Mesodermal cell (in vitro differentiated cells): ENCODE measurements around the gene GALNT14.

Experiments
- H3K27ac ChIP-seq: 2 replicates; pipeline ENCODE4 v1.7.0; 2013; ENCODE audit warnings: mild to moderate bottlenecking, low read depth, low read length, moderate library complexity; ENCODE audit not compliant: severe bottlenecking
- H3K36me3 ChIP-seq: 2 replicates; pipeline ENCODE4 v1.7.1; 2013; ENCODE audit warnings: mild to moderate bottlenecking, low read length, moderate library complexity; ENCODE audit not compliant: control insufficient read depth, insufficient read depth
- H3K4me1 ChIP-seq: one replicate; pipeline ENCODE4 v1.7.1; 2013; ENCODE audit warnings: mild to moderate bottlenecking, low read length; ENCODE audit not compliant: insufficient read depth, control insufficient read depth, poor library complexity, severe bottlenecking
- H3K4me3 ChIP-seq: 2 replicates; pipeline ENCODE4 v1.7.0; 2013; ENCODE audit warnings: low read length, control low read depth, mild to moderate bottlenecking; ENCODE audit not compliant: insufficient read depth, poor library complexity, severe bottlenecking; ENCODE audit errors: extremely low read depth
- H3K9me3 ChIP-seq: 2 replicates; pipeline ENCODE4 v1.7.1; 2013; ENCODE audit warnings: mild to moderate bottlenecking, low read length, moderate library complexity; ENCODE audit not compliant: control insufficient read depth
- WGBS, 2 experiments: methylation state at CpG; one replicate each; pipeline ENCODE4 v1.1.5; 2013; ENCODE audit warnings: missing lambda C conversion rate in 2 of 2; ENCODE audit not compliant: insufficient coverage in 2 of 2; 5-methylcytosine and 5-hydroxymethylcytosine counted together

Gene GALNT14

GRCh38 chr2:30871980-30872789 lies 266.1 kb downstream of the GALNT14 start:
- Histone ChIP-seq H3K27ac (no peak overlapping the region), H3K9me3 (peaks cover 3% of the 10 kb centered on the region), H3K4me3 (no peak overlapping the region), H3K4me1 (peaks cover 7% of the 10 kb centered on the region), H3K36me3 (no peaks in the 10 kb centered on the region)
- WGBS, 2 experiments: 37 to 43% methylated on average over 3 to 5 of the region's 6 CpGs

- no peak overlapping the region for H3K27ac ChIP-seq
- H3K36me3 ChIP-seq: no peaks in the 10 kb centered on the region
- WGBS, 2 experiments: 56 to 58% methylated on average over 3 of the region's 3 CpGs
Observed at GRCh38 chr2:30871440-30871839, 266.8 kb downstream of the GALNT14 start.

GRCh38 chr2:30869988-30870387 lies 268.3 kb downstream of the GALNT14 start:
- Histone ChIP-seq H3K4me3 (no peak overlapping the region), H3K36me3 (no peaks in the 10 kb centered on the region), H3K4me1 (peaks cover 7% of the 10 kb centered on the region), H3K9me3 (peaks cover under 1% of the 10 kb centered on the region), H3K27ac (no peak overlapping the region)
- WGBS, 2 experiments: no CpG with 5 or more reads among the region's 1 CpG

More at GRCh38 chr2:30871440-30871839, 266.8 kb downstream of the GALNT14 start:
- Histone ChIP-seq H3K4me3 (no peak overlapping the region), H3K9me3 (peaks cover 3% of the 10 kb centered on the region), H3K4me1 (peaks cover 7% of the 10 kb centered on the region)

GRCh38 chr2:30867385-30867784 lies 270.9 kb downstream of the GALNT14 start:
- H3K9me3 ChIP-seq: no peaks in the 10 kb centered on the region
- no peak overlapping the region for H3K27ac ChIP-seq
- no peak overlapping the region for H3K4me3 ChIP-seq
- WGBS, 2 experiments: 100% methylated on average over 2 of the region's 4 CpGs
- H3K4me1 ChIP-seq: peaks cover 7% of the 10 kb centered on the region
- no peaks in the 10 kb centered on the region for H3K36me3 ChIP-seq

- Histone ChIP-seq H3K27ac (no peak overlapping the region), H3K4me1 (peaks cover 3% of the 10 kb centered on the region), H3K9me3 (no peaks in the 10 kb centered on the region), H3K36me3 (no peaks in the 10 kb centered on the region), H3K4me3 (no peak overlapping the region)
- WGBS, 2 experiments: 87 to 91% methylated on average over 5 of the region's 5 CpGs
Observed at GRCh38 chr2:30866974-30867373, 271.3 kb downstream of the GALNT14 start.

GRCh38 chr2:30865892-30866681 lies 272.2 kb downstream of the GALNT14 start:
- no peak overlapping the region for H3K4me3 ChIP-seq
- 96% methylated on average over 9 to 10 of the region's 10 CpGs for WGBS, 2 experiments

GRCh38 chr2:30865243-30865642 lies 273.0 kb downstream of the GALNT14 start:
- Histone ChIP-seq H3K36me3 (no peaks in the 10 kb centered on the region), H3K9me3 (no peaks in the 10 kb centered on the region), H3K4me3 (no peak overlapping the region), H3K4me1 (no peaks in the 10 kb centered on the region), H3K27ac (no peak overlapping the region)
- 44 to 86% methylated on average over 1 of the region's 1 CpG for WGBS, 2 experiments

More at GRCh38 chr2:30865892-30866681, 272.2 kb downstream of the GALNT14 start:
- H3K9me3 ChIP-seq: no peaks in the 10 kb centered on the region
- H3K36me3 ChIP-seq: no peaks in the 10 kb centered on the region
- H3K27ac ChIP-seq: no peak overlapping the region
- H3K4me1 ChIP-seq: no peaks in the 10 kb centered on the region

- 88 to 94% methylated on average over 2 of the region's 3 CpGs for whole genome bisulfite sequencing, 2 experiments
Observed at GRCh38 chr2:30862054-30862651, 276.1 kb downstream of the GALNT14 start.

GRCh38 chr2:30860726-30861125 lies 277.5 kb downstream of the GALNT14 start:
- Histone ChIP-seq H3K27ac (no peak overlapping the region), H3K9me3 (no peaks in the 10 kb centered on the region), H3K4me3 (no peak overlapping the region), H3K4me1 (no peaks in the 10 kb centered on the region), H3K36me3 (no peaks in the 10 kb centered on the region)
- WGBS, 2 experiments: 88 to 90% methylated on average over 2 to 3 of the region's 4 CpGs

More at GRCh38 chr2:30862054-30862651, 276.1 kb downstream of the GALNT14 start:
- no peaks in the 10 kb centered on the region for H3K36me3 ChIP-seq
- no peak overlapping the region for H3K4me3 ChIP-seq
- H3K9me3 ChIP-seq: no peaks in the 10 kb centered on the region
- no peak overlapping the region for H3K27ac ChIP-seq
- no peaks in the 10 kb centered on the region for H3K4me1 ChIP-seq
